ENCODE data around the gene GPR148. TPM values are rescaled to one million over a fixed set of nuclear protein-coding genes. Genes with fewer than 3 reads are reported as not detected.

GPR148 gene
- total and polyA plus RNA-seq, 2 of the 8 experiments (the other 6 are each of a cell fraction or from before 2014, with no cell fraction given), result 0.05 TPM; not detected in 1

- Histone ChIP-seq H4K8ac (ENCODE audit: extremely low read depth, insufficient read depth, low read length) (no peak overlapping the region; the same call in 1 of the 2 replicates), H3K4me1 (replicated peaks in 1 of 4; ENCODE audit: control insufficient read depth in 3 of 4, insufficient read depth in 4 of 4, low read length in 3 of 4) (no peaks in the 10 kb centered on the region), H2BK15ac (ENCODE audit: low read length) (no peak overlapping the region), H3K27me3 (replicated peaks in 1 of 4; ENCODE audit: control insufficient read depth in 3 of 4, extremely low read depth in 1 of 4, insufficient read depth in 3 of 4, low read length in 3 of 4) (no peaks in the 10 kb centered on the region), H4K91ac (replicated peaks; ENCODE audit: insufficient read length, low read length) (no peak overlapping the region), H2AFZ (ENCODE audit: low read length) (no peak overlapping the region), H4K20me1 (replicated peaks in 1 of 2; ENCODE audit: control insufficient read depth in 1 of 2, insufficient read depth in 2 of 2, low read length in 2 of 2) (no peaks in the 10 kb centered on the region), H3K79me2 (ENCODE audit: control insufficient read depth in 1 of 2, insufficient read depth in 2 of 2, low read length in 2 of 2) (no peaks in the 10 kb centered on the region), H2BK120ac (replicated peaks; ENCODE audit: low read depth, low read length) (no peak overlapping the region), H3K56ac (replicated peaks; ENCODE audit: insufficient read length, low read depth, low read length) (no peak overlapping the region), H3K79me1 (ENCODE audit: low read depth, low read length) (no peaks in the 10 kb centered on the region), H2BK12ac (ENCODE audit: low read depth, low read length) (no peak overlapping the region), H3K36me3 (ENCODE audit: control insufficient read depth in 2 of 4, insufficient read depth in 4 of 4, low read length in 3 of 4) (no peaks in the 10 kb centered on the region), H2AK5ac (ENCODE audit: low read depth, low read length) (no peak overlapping the region), H3K14ac (ENCODE audit: insufficient read length) (no peak overlapping the region), H3K4ac (replicated peaks; ENCODE audit: insufficient read length, low read depth, low read length) (no peak overlapping the region), H3K23ac (ENCODE audit: insufficient read length) (no peak overlapping the region), H3K18ac (ENCODE audit: extremely low read depth, low read length) (no peak overlapping the region), H2BK20ac (ENCODE audit: low read length) (no peak overlapping the region), H3K27ac (ENCODE audit: low read depth, low read length) (no peak overlapping the region), H3K4me2 (ENCODE audit: insufficient read depth in 1 of 2, low read depth in 2 of 2, low read length in 2 of 2) (no peak overlapping the region), H4K5ac (ENCODE audit: insufficient read length, low read depth, low read length) (no peak overlapping the region), H3K4me3 (ENCODE audit: extremely low read depth in 1 of 4, insufficient read depth in 2 of 4, low read depth in 3 of 4, low read length in 4 of 4) (no peak overlapping the region), H3K23me2 (ENCODE audit: low read depth, low read length) (no peaks in the 10 kb centered on the region), H3K9me3 (ENCODE audit: insufficient read depth in 2 of 2, low read depth in 1 of 2, low read length in 1 of 2) (no peaks in the 10 kb centered on the region), H2BK5ac (ENCODE audit: low read depth, low read length) (no peak overlapping the region), H3K9ac (replicated peaks in 1 of 4; ENCODE audit: extremely low read depth in 1 of 4, low read depth in 3 of 4, low read length in 3 of 4) (no peak overlapping the region)
- 91% methylated on average over 6 of the region's 6 CpGs; no CpG with 5 or more reads in 1 of the 2 experiments for WGBS, 2 experiments (ENCODE audit: extremely low coverage in 1 of 2, insufficient coverage in 1 of 2, insufficient read length in 1 of 2, insufficient replicate concordance in 2 of 2, low coverage in 1 of 2, low lambda C conversion rate in 2 of 2, missing lambda C conversion rate in 1 of 2)
- DNase-seq (ENCODE audit: low read depth in 1 of 2, low spot score in 2 of 2), result no peak
- TF ChIP-seq EP300 (IDR thresholded peaks at IDR 0.05; ENCODE audit: borderline replicate concordance in 1 of 2, low read depth in 2 of 2, low read length in 2 of 2) (no peak), CHD2 (IDR thresholded peaks at IDR 0.05; ENCODE audit: low read length) (no peak), KDM5A (IDR thresholded peaks at IDR 0.05; ENCODE audit: low read length) (no peak), SP4 (IDR thresholded peaks at IDR 0.05; ENCODE audit: low read length) (no peak), SRF (IDR thresholded peaks at IDR 0.05; ENCODE audit: low read depth, low read length) (no peak), TBP (IDR thresholded peaks at IDR 0.05; ENCODE audit: low read depth, low read length) (no peak), SIN3A (conservative IDR thresholded peaks at IDR 0.05 in 1 of 2, IDR thresholded peaks at IDR 0.05 in 1 of 2; ENCODE audit: low read depth in 1 of 2, low read length in 2 of 2) (no peak), NANOG (IDR thresholded peaks at IDR 0.05; ENCODE audit: insufficient read depth, low read depth, low read length, poor library complexity, severe bottlenecking) (no peak), KDM1A (IDR thresholded peaks at IDR 0.05; ENCODE audit: borderline replicate concordance, low read length) (no peak), ASH2L (IDR thresholded peaks at IDR 0.05; ENCODE audit: low read length) (no peak), PHF8 (conservative IDR thresholded peaks at IDR 0.05; ENCODE audit: low read depth, low read length) (no peak), CTBP2 (IDR thresholded peaks at IDR 0.05; ENCODE audit: borderline replicate concordance, insufficient read depth, insufficient read length, low read length) (no peak), SIRT6 (IDR thresholded peaks at IDR 0.05; ENCODE audit: low read length) (no peak)
- ChIA-PET POLR2A (ENCODE audit: partially characterized antibody) (no interaction called here), CTCF (ENCODE audit: partially characterized antibody) (no interaction called here)
- no peak for FAIRE-seq
Measured at GRCh38 chr2:130765464-130765863, 36.6 kb downstream of the GPR148 start.

All from H1 (cell line).